Stimulated activated CD8-positive, alpha-beta memory T cell treated with anti-CD3 and anti-CD28 coated beads, Interleukin-4, amount 100 ng/mL, for 1 hour (primary cell): Measurements from ENCODE around the gene HSD17B10.
A peak's percentile ranks its signal among the peaks of the same experiment; 100 is the strongest.
"Not testable (repeated sequence)": the region's sequence is repeated elsewhere in the genome, so short reads cannot be mapped to it uniquely, and the experiment has no call there.

Experiments
- DNase-seq, 2 donors: peaks; one replicate each; pipeline ENCODE4 v3.0.0-alpha.2; 2020; ENCODE audit warnings: low read depth in 2 of 2, low spot score in 1 of 2

Gene HSD17B10

GRCh38 chrX:53438174-53438831 is 4.1 kb upstream of the HSD17B10 start:
- DNase-seq = no peak

DNA sequence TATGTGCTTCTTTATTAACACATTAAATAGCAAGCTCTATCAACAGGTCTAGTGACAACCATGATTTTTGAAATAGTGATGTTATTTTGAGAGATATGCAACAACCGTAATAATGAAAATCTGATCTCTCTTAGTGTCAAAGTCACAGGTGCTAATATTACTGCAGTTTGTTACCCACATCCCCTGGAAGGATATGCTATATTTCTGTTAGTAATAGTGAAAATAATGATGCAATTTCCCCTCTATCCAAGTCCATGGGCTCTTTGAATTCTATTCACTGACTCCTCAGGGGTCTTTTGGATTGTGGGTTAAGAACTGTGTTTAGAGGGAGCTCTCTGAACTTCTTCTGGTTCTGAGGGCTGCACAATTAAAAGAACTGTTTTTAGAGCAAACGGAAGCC is 3.0 kb upstream of the HSD17B10 start:
- DNase-seq = no peak

DNA sequence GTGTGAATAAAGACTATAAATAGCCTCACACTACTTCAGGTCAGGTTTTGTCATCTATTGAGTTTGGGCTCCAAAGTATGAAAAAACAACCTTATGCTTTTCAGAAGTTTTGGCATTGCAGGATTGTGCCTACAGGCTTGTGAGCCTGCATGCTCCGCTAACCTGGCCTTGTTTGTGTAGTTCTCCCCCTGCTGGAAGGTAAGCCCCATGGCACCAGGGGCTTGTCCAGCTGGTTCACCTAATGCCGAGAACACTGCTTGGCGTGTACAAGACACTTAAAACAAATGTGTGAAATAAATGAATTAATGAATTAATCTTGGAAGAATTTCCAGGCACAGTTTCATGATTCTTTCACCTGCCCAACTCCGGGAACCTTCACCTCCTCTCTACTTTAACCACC is 1.8 kb upstream of the HSD17B10 start:
- peak; percentile 29 for DNase-seq

DNA sequence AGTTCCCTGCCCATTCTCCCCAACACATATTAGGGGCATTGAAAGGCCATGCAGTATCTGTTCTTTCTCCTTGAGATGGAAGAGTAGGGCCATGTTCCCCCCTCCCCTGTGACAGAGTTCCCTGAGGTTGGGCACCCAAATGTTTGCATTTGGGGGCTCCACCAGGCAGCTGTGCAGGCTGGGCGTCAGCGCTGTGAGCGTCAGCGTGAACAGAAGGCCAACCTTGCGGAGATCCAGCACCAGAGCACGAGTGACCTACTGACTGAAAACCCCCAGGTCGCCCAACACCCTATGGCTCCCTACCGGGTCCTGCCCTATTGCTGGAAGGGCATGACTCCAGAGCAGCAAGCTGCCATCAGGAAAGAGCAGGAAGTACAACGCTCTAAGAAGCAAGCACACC is 3.9 kb downstream of the HSD17B10 start:
- no peak for DNase-seq

DNA sequence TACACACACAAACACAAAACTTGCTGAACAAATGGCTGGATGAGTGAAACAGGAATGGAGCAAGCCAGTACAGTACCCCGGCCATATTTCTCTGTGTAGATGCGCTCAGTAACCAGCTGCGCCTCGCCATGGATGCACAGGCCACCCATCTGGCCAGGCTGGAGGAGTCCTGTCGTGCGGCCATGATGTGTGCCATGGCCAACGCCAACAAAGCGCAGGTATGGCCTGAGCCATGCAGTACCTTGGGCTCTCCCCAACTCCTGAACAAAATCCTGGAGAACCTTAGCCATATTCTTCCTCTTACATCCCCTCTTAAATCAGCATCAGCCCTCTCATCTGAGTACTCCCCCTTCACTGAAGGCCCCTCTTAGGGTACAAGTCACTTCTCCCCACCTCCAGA is 4.4 kb downstream of the HSD17B10 start:
- DNase-seq = no peak

DNA sequence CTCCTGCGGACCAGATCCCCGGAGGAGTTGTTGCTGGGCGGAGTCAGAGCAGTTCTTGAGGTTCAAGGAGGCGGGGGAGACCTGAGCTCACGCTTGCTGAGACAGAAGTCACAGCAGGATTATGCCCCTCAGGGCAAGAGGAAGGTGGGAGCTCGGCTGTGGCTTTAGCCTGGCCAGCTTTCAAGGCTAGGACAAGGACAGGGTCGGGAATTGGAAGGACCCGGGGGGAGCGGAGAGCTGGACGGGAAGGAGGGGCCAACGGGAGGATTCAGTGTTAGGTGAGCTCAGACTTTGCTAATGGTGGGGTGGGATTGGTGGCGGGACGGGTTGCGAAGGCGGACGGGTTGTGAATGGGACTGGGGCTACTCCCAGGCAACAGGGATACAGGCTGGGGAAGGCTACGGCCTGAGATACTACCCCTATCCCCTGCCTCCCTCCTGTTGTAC is 11.3 kb downstream of the HSD17B10 start, which contains the start of gene RIBC1:
Gene RIBC1 (plus strand): TSS at position 13 of the 446 bp plus-strand sequence. CDS start 3,404 bp downstream, outside the sequence.
- no peak for DNase-seq

DNA sequence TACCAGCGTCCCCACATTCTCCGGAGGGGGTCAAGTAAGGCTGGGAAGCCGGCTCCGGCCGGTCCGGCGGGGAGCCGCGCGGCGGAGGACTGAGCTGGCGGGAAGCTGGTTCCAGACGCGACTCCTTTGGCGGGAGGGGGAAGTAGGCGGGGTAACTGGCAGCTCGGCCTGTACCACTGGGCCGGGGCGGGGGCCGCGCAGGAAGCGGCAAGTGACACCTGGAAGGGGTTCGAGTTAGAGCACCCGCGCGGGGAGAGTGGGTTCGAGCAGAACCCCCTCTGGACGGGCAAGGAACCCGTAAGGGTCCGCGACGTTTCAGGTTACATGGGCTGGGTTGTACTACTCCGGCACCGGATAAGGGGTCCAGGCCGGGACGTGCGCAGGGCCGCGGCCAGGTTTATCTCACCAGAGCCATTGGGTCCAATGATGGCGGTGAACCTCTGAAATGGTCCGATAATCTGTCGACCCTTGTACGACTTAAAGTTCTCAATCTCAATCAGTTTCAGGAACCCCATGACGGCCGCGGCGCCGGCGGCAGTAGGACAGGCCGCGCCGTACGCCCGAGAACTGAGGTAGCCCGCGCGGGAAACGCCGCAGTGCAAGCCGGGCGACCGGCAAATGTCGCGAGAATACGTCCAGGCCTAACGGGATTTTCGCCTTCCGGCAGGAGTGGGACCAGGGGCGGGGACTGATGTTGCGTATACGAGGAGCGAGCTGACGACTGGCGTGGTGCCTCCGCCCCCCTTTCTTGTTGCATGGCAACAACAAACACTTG is 11.9 kb downstream of the HSD17B10 start, which contains the start of gene SMC1A:
Gene SMC1A (minus strand): TSS at position 569 of the 775 bp plus-strand sequence. CDS start 54 bp downstream, at position 515.
- DNase-seq = peak; percentile 86 to 93

DNA sequence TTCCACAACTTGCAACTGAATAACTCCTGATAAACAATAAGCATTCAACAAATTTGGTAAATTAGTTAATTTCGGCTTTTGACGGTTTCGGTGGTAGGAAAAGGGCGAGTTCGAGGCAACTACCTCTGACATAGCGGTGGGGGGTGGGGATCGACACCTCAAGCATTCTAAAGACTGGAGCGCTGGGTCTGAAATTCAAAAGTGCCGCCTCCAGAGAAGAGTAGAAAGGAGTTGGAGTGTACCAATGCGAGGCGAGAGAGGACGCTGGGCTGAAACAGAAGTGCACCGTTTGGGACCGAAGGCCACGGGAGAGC is 12.4 kb downstream of the HSD17B10 start:
- DNase-seq = no peak

- DNase-seq = no peak
Observed at GRCh38 chrX:53421125-53421524, 13.0 kb downstream of the HSD17B10 start.

- not testable (repeated sequence) for DNase-seq
Observed at GRCh38 chrX:53420351-53420750, 13.8 kb downstream of the HSD17B10 start.

- DNase-seq = no peak
Observed at GRCh38 chrX:53412446-53412845, 21.7 kb downstream of the HSD17B10 start.

- no peak for DNase-seq
Observed at GRCh38 chrX:53403535-53403934, 30.6 kb downstream of the HSD17B10 start.

DNA sequence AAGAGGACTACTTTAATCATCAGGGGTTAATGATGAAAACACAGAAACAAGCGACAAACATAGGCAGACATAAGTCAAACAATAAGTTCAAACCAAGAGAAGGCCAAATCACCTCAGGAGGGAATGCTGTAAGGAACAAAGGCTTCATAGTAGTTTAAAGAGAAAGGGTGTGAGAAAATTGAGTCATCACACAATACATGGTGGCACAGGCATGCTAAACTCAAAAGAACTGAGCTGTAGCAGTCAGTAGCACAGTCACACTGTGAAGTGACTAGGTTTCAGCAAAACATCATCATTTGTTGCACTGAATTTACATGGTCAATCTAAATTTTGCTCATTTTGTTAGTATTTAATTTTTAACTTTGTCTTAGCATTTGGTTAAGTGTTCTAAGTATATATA is 36.0 kb downstream of the HSD17B10 start:
- DNase-seq = no peak

- DNase-seq = no peak
Observed at GRCh38 chrX:53395605-53396298, 38.4 kb downstream of the HSD17B10 start.

- no peak for DNase-seq
Observed at GRCh38 chrX:53383376-53384076, 50.6 kb downstream of the HSD17B10 start.
